Activated CD8-positive, alpha-beta T cell treated with anti-CD3 and anti-CD28 coated beads for 36 hours (primary cell): ENCODE measurements around the gene ITGB1BP1. TPM values are rescaled to one million over a fixed set of nuclear protein-coding genes. Genes with fewer than 3 reads are reported as not detected.

ENCODE experiments used
- ATAC-seq: fragments of 200-7000 bp; cut with Tn5 transposase; one replicate; pipeline ENCODE4 v1.10.0; 2021; ENCODE audit warnings: mild to moderate bottlenecking, moderate library complexity
- CTCF ChIA-PET: fragments of 350-600 bp; sonication (Branson Sonifier 250); formaldehyde crosslinking; loops from one replicate; lab custom pipeline; 2021; ENCODE audit warnings: antibody characterized with exemption; lab: Charles Lee
- POLR2A ChIA-PET: fragments of 350-600 bp; sonication (Branson Sonifier 250); formaldehyde crosslinking; loops from one replicate; lab custom pipeline; 2021; ENCODE audit warnings: antibody characterized with exemption; lab: Charles Lee
- DNase-seq: peaks from one replicate; pipeline ENCODE4 v3.0.0-alpha.2; 2020
- H3K27ac Mint-ChIP-seq: one replicate; pipeline ENCODE4 v1.8.0; 2021; ENCODE audit warnings: mild to moderate bottlenecking, mixed read lengths
- H3K27me3 Mint-ChIP-seq: one replicate; pipeline ENCODE4 v1.8.0; 2021; ENCODE audit warnings: mixed read lengths
- H3K36me3 Mint-ChIP-seq: one replicate; pipeline ENCODE4 v1.8.0; 2021; ENCODE audit warnings: low read depth, mixed read lengths
- H3K4me1 Mint-ChIP-seq: one replicate; pipeline ENCODE4 v1.8.0; 2021; ENCODE audit warnings: low read depth, mixed read lengths
- H3K4me3 Mint-ChIP-seq: one replicate; pipeline ENCODE4 v1.8.0; 2021; ENCODE audit warnings: mild to moderate bottlenecking, moderate library complexity, mixed read lengths
- H3K9me3 Mint-ChIP-seq: one replicate; pipeline ENCODE4 v1.8.0; 2021; ENCODE audit warnings: mixed read lengths
- CTCF ChIP-seq: fragments of 200-600 bp; IDR thresholded peaks from one replicate; pipeline ENCODE4 v1.8.0; 2022; ENCODE audit warnings: antibody characterized with exemption, mild to moderate bottlenecking
- intact Hi-C: fragments of 100-400 bp; cut with micrococcal nuclease; formaldehyde crosslinking; loops from one replicate; pipeline ENCODE4 v1.10.0; 2022
- total RNA-seq, 2 experiments: library from RNA; stranded (reverse); gene quantifications; one replicate each; pipeline ENCODE4 v1.2.3, GENCODE V29; 2021

The ITGB1BP1 gene
- total RNA-seq, 2 experiments from 2014 or later = 111 to 117 TPM

GRCh38 chr2:9422321-9423099 lies 818 bp downstream of the ITGB1BP1 start:
- H3K4me3 Mint-ChIP-seq = no peak overlapping the region
- H3K9me3 Mint-ChIP-seq = no peaks in the 10 kb centered on the region
- intact Hi-C loops = no loop called here
- peaks cover 21% of the 10 kb centered on the region for H3K36me3 Mint-ChIP-seq
- ATAC-seq (peak; percentile 25), DNase-seq (peak; percentile 64)
- no peak for TF ChIP-seq CTCF
- peaks cover 34% of the 10 kb centered on the region for H3K4me1 Mint-ChIP-seq
- ChIA-PET CTCF (no interaction called here), POLR2A (interaction anchor here (0.6 to 2.5 kb wide), 10 partner anchors 9 to 487 kb away, joined by 3 to 19 read pairs (median 3); partner anchors contain the start of gene IAH1)
- H3K27ac Mint-ChIP-seq = peak overlapping the region; percentile 93
- no peaks in the 10 kb centered on the region for H3K27me3 Mint-ChIP-seq

GRCh38 chr2:9420495-9420894 lies 2.8 kb downstream of the ITGB1BP1 start:
- Mint-ChIP-seq H3K27ac (no peak overlapping the region), H3K9me3 (no peaks in the 10 kb centered on the region), H3K27me3 (no peaks in the 10 kb centered on the region), H3K36me3 (peaks cover 31% of the 10 kb centered on the region), H3K4me3 (no peak overlapping the region), H3K4me1 (peaks cover 43% of the 10 kb centered on the region)
- DNase-seq (no peak), ATAC-seq (no peak)
- POLR2A ChIA-PET = no interaction called here
- intact Hi-C loops = no loop called here
- CTCF ChIA-PET = interaction anchor here (0.8 kb wide), 1 partner anchor 15 kb away, joined by 3 read pairs; no protein-coding TSS in a partner anchor
- TF ChIP-seq CTCF = no peak

GRCh38 chr2:9419541-9419940 lies 3.8 kb downstream of the ITGB1BP1 start:
- no peaks in the 10 kb centered on the region for H3K27me3 Mint-ChIP-seq
- peaks cover 31% of the 10 kb centered on the region for H3K36me3 Mint-ChIP-seq
- DNase-seq (no peak), ATAC-seq (no peak)
- POLR2A ChIA-PET = interaction anchor here (0.6 kb wide), 1 partner anchor 288 kb away, joined by 3 read pairs; no protein-coding TSS in a partner anchor
- H3K27ac Mint-ChIP-seq = peak overlapping the region; percentile 19
- peaks cover 43% of the 10 kb centered on the region for H3K4me1 Mint-ChIP-seq
- no peak overlapping the region for H3K4me3 Mint-ChIP-seq
- H3K9me3 Mint-ChIP-seq = no peaks in the 10 kb centered on the region
- TF ChIP-seq CTCF = no peak
- intact Hi-C loops = no loop called here
- CTCF ChIA-PET = interaction anchor here (0.8 kb wide), 1 partner anchor 16 kb away, joined by 3 read pairs; no protein-coding TSS in a partner anchor

- H3K27ac Mint-ChIP-seq = no peak overlapping the region
- no peaks in the 10 kb centered on the region for H3K9me3 Mint-ChIP-seq
- H3K36me3 Mint-ChIP-seq = peaks cover 35% of the 10 kb centered on the region
- POLR2A ChIA-PET = no interaction called here
- ATAC-seq (no peak), DNase-seq (no peak)
- no peaks in the 10 kb centered on the region for H3K27me3 Mint-ChIP-seq
- intact Hi-C loops = no loop called here
- no peak for TF ChIP-seq CTCF
- CTCF ChIA-PET = no interaction called here
- H3K4me3 Mint-ChIP-seq = no peak overlapping the region
- H3K4me1 Mint-ChIP-seq = peaks cover 43% of the 10 kb centered on the region
Observed at GRCh38 chr2:9418746-9419145, 4.6 kb downstream of the ITGB1BP1 start.

- ATAC-seq = no peak
- Mint-ChIP-seq H3K9me3 (no peaks in the 10 kb centered on the region), H3K27me3 (no peaks in the 10 kb centered on the region), H3K27ac (no peak overlapping the region), H3K4me1 (peaks cover 43% of the 10 kb centered on the region), H3K36me3 (peaks cover 32% of the 10 kb centered on the region), H3K4me3 (no peak overlapping the region)
- no peak for DNase-seq
- intact Hi-C loops = no loop called here
- TF ChIP-seq CTCF = no peak
- POLR2A ChIA-PET = no interaction called here
- CTCF ChIA-PET = no interaction called here
Observed at GRCh38 chr2:9417725-9418124, 5.6 kb downstream of the ITGB1BP1 start.
